GM12878 (cell line): ENCODE measurements around the gene ANTKMT. TPM values are rescaled to one million over a fixed set of nuclear protein-coding genes. Genes with fewer than 3 reads are reported as not detected.

Experiments
- ATAC-seq: fragments of 200-7000 bp; cut with Tn5 transposase; 3 replicates; pipeline ENCODE4 v1.9.1; 2020; ENCODE audit warnings: mild to moderate bottlenecking, moderate library complexity
- BruUV-seq: library from RNA; stranded (reverse); fragments of 400-500 nt; replicated peaks from 2 replicates; lab custom pipeline; 2021; lab: Mats Ljungman, UMichigan
- CTCF ChIA-PET: fragments of 300-600 bp; sonication (Branson Sonifier 250); formaldehyde crosslinking; extraction: SDS; loops from one replicate; lab custom pipeline; 2021; ENCODE audit warnings: inconsistent platforms; lab: Yijun Ruan, JAX
- POLR2A ChIA-PET: fragments of 350-600 bp; formaldehyde crosslinking; extraction: SDS; loops from one replicate; lab custom pipeline; 2021; ENCODE audit warnings: inconsistent platforms; lab: Charles Lee
- RAD21 ChIA-PET: fragments of 300-600 bp; sonication (Branson Sonifier 250); formaldehyde crosslinking; loops from one replicate; lab custom pipeline; 2023; ENCODE audit warnings: antibody characterized with exemption; ENCODE audit not compliant: unreplicated experiment; lab: Charles Lee
- SMC1A ChIA-PET: fragments of 300-600 bp; sonication (Branson Sonifier 250); formaldehyde crosslinking; loops from one replicate; lab custom pipeline; 2023; ENCODE audit not compliant: unreplicated experiment, uncharacterized antibody; lab: Charles Lee
- DNase-seq: peaks from one replicate; pipeline ENCODE4 v3.0.0-alpha.2; 2011; ENCODE audit warnings: low read depth, low spot score
- FAIRE-seq: peaks from 3 replicates; lab custom pipeline; 2011; peaks lifted over from hg19 to GRCh38; lab: Jason Lieb, UNC
- H2AFZ ChIP-seq: 2 replicates; pipeline ENCODE4 v1.6.0; 2011; ENCODE audit warnings: low read depth, low read length, control low read depth; ENCODE audit not compliant: control insufficient read depth
- H3K27ac ChIP-seq: 2 replicates; pipeline ENCODE4 v1.5.1; 2011; ENCODE audit warnings: control low read depth; ENCODE audit not compliant: control insufficient read depth, insufficient read depth
- H3K27me3 ChIP-seq, 2 experiments: replicated peaks in 1 of 2; 2 replicates each; pipeline versions ENCODE4 v1.6.0 to v1.6.1; 2011; ENCODE audit warnings: low read length in 1 of 2; ENCODE audit not compliant: control insufficient read depth in 2 of 2, insufficient read depth in 2 of 2
- H3K36me3 ChIP-seq, 2 experiments: 2 replicates each; pipeline ENCODE4 v1.5.1; 2011; ENCODE audit warnings: low read length in 1 of 2; ENCODE audit not compliant: control insufficient read depth in 2 of 2, insufficient read depth in 2 of 2
- H3K4me1 ChIP-seq: 2 replicates; pipeline ENCODE4 v1.6.1; 2011; ENCODE audit warnings: mild to moderate bottlenecking, low read length, moderate library complexity, mixed read lengths; ENCODE audit not compliant: control insufficient read depth, insufficient read depth
- H3K4me2 ChIP-seq: 2 replicates; pipeline ENCODE4 v1.6.0; 2011; ENCODE audit warnings: control low read depth; ENCODE audit not compliant: control insufficient read depth, insufficient read depth
- H3K4me3 ChIP-seq: fragments of 200-600 bp; sonication (generic); 2 replicates; pipeline ENCODE4 v1.5.1; 2016
- H3K79me2 ChIP-seq: 2 replicates; pipeline ENCODE4 v1.6.0; 2011; ENCODE audit warnings: low read length; ENCODE audit not compliant: control insufficient read depth, insufficient read depth
- H3K9ac ChIP-seq: 2 replicates; pipeline ENCODE4 v1.8.0; 2011; ENCODE audit warnings: low read length, control low read depth, mixed read lengths; ENCODE audit not compliant: control insufficient read depth, insufficient read depth
- H3K9me3 ChIP-seq: replicated peaks from 3 replicates; pipeline ENCODE4 v1.5.1; 2011; ENCODE audit warnings: mild to moderate bottlenecking, low read length; ENCODE audit not compliant: control insufficient read depth, insufficient read depth
- H4K20me1 ChIP-seq: 2 replicates; pipeline ENCODE4 v1.6.0; 2011; ENCODE audit not compliant: control insufficient read depth, insufficient read depth
- ATF3 ChIP-seq: IDR thresholded peaks from 2 replicates; pipeline ENCODE4 v1.6.1; 2011; ENCODE audit warnings: low read depth, mild to moderate bottlenecking, low read length, moderate library complexity, borderline replicate concordance; ENCODE audit errors: extremely low read depth
- BACH1 ChIP-seq: fragments of 450-650 bp; IDR thresholded peaks from 2 replicates; pipeline ENCODE4 v1.6.1; 2017; ENCODE audit warnings: mild to moderate bottlenecking, borderline replicate concordance
- CEBPZ ChIP-seq: fragments of 150-350 bp; IDR thresholded peaks from 2 replicates; pipeline ENCODE4 v1.6.1; 2016; ENCODE audit warnings: low read depth, low read length
- EZH2 ChIP-seq: IDR thresholded peaks from 2 replicates; pipeline ENCODE4 v1.6.1; 2012; ENCODE audit warnings: low read depth, mild to moderate bottlenecking, control low read depth, inconsistent platforms, low read length, borderline replicate concordance; ENCODE audit not compliant: control insufficient read depth
- GABPA ChIP-seq: IDR thresholded peaks from 2 replicates; pipeline ENCODE4 v1.6.1; 2014; ENCODE audit warnings: antibody characterized with exemption, low read depth, mild to moderate bottlenecking, inconsistent platforms
- NBN ChIP-seq: fragments of 450-650 bp; IDR thresholded peaks from 2 replicates; pipeline ENCODE4 v1.6.1; 2016
- NFYA ChIP-seq: IDR thresholded peaks from 2 replicates; pipeline ENCODE4 v1.6.1; 2011; ENCODE audit warnings: low read depth, mild to moderate bottlenecking, low read length, improper control_type of control experiment, borderline replicate concordance
- RB1 ChIP-seq: fragments of 450-650 bp; formaldehyde crosslinking; IDR thresholded peaks from 2 replicates; pipeline ENCODE4 v1.6.1; 2017; ENCODE audit warnings: mild to moderate bottlenecking, borderline replicate concordance
- SIX5 ChIP-seq: IDR thresholded peaks from 2 replicates; pipeline ENCODE4 v1.6.1; 2011; ENCODE audit warnings: mild to moderate bottlenecking, low read depth, low read length, moderate library complexity; ENCODE audit not compliant: severe bottlenecking
- SMARCA5 ChIP-seq: fragments of 450-650 bp; IDR thresholded peaks from 2 replicates; pipeline ENCODE4 v1.6.1; 2017; ENCODE audit warnings: mild to moderate bottlenecking
- SRF ChIP-seq, 2 experiments: IDR thresholded peaks; 2 replicates each; pipeline ENCODE4 v1.6.1; 2011; ENCODE audit warnings: low read depth in 2 of 2, low read length in 2 of 2, mild to moderate bottlenecking in 1 of 2, moderate library complexity in 1 of 2
- STAT1 ChIP-seq: fragments of 450-650 bp; conservative IDR thresholded peaks from 2 replicates; pipeline ENCODE4 v1.6.1; 2014; ENCODE audit warnings: antibody characterized with exemption, mild to moderate bottlenecking
- TCF12 ChIP-seq: IDR thresholded peaks from 2 replicates; pipeline ENCODE4 v1.6.1; 2011; ENCODE audit warnings: low read depth, mild to moderate bottlenecking, low read length
- ZBTB4 ChIP-seq: fragments of 450-650 bp; formaldehyde crosslinking; IDR thresholded peaks from 2 replicates; pipeline ENCODE4 v1.4.0; 2022; ENCODE audit warnings: mild to moderate bottlenecking, moderate library complexity
- ZNF384 ChIP-seq: IDR thresholded peaks from 2 replicates; pipeline ENCODE4 v1.6.1; 2012; ENCODE audit warnings: low read depth, mild to moderate bottlenecking, low read length, improper control_type of control experiment, borderline replicate concordance
- WGBS: methylation state at CpG from one replicate; pipeline ENCODE4 v1.1.6; 2016; ENCODE audit warnings: low lambda C conversion rate; ENCODE audit not compliant: insufficient replicate concordance, insufficient coverage; ENCODE audit errors: missing lambda C conversion rate; 5-methylcytosine and 5-hydroxymethylcytosine counted together
- in situ Hi-C: fragments of 300-500 bp; cut with MboI; formaldehyde crosslinking; loops from 9 replicates; pipeline ENCODE4 v1.14.3; 2018; ENCODE audit warnings: mixed read lengths
- intact Hi-C: fragments of 100-400 bp; cut with micrococcal nuclease; formaldehyde crosslinking; loops from one replicate; pipeline ENCODE4 v1.14.2; 2022; ENCODE audit not compliant: unreplicated experiment
- polyA plus RNA-seq, 11 experiments: library from polyadenylated mRNA; depleted of rRNA in 4 of 11; unstranded in 6 of 11; stranded (reverse) in 5 of 11; fragments of >200 nt; fragmentation: Nextera tagmentation in 4 of 11; fragmentation: Illumina TruSeq in 1 of 11; extraction: Ambion mirVana in 4 of 11; extraction: Trizol in 1 of 11; gene quantifications; 1 replicate in 1 of 11; 2 replicates in 10 of 11; pipeline versions ENCODE4 v1.2.1 to v1.2.3, GENCODE V29; 2011 to 2016; ENCODE audit warnings: inconsistent platforms in 2 of 11, missing spikeins in 2 of 11, low read depth in 1 of 11
- total RNA-seq, 4 experiments: library from RNA; depleted of rRNA in 3 of 4; stranded (reverse); fragments of >200 nt in 3 of 4; fragmentation: Illumina TruSeq in 1 of 4; extraction: Trizol in 1 of 4; gene quantifications; 2 replicates each; pipeline versions ENCODE4 v1.2.1 to v1.2.3, GENCODE V29; 2013 to 2021

Gene ANTKMT
- total and polyA plus RNA-seq, 10 of the 15 experiments (the other 5 are each of a cell fraction or from before 2014, with no cell fraction given), result 0.58 to 60.5 (median 25.8) TPM

DNA sequence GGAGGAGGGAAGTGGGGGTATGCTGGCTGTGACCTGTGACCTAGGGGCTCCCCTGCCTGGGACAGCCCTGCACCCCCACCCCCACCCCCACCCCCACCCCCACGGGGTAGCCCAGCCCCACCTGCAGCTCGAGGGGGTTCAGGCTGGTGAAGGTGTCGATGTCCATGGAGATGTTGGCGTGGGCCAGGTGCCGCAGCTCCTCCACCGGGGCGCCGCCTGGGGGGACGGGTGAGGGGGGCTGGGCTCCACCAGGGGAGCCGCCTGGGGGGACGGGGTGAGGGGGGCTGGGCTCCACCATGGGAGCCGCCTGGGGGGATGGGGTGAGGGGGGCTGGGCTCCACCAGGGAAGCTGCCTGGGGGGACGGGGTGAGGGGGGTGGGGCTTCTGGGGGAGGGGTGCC, 49.5 kb downstream of the ANTKMT start:
- Histone ChIP-seq H4K20me1 (no peaks in the 10 kb centered on the region), H3K9me3 (no peaks in the 10 kb centered on the region), H3K4me1 (no peaks in the 10 kb centered on the region), H3K9ac (no peak overlapping the region), H3K4me3 (no peak overlapping the region), H2AFZ (no peak overlapping the region), H3K36me3 (no peaks in the 10 kb centered on the region), H3K79me2 (no peaks in the 10 kb centered on the region), H3K27ac (no peak overlapping the region), H3K27me3 (no peaks in the 10 kb centered on the region), H3K4me2 (no peak overlapping the region)
- ChIA-PET RAD21 (no interaction called here), POLR2A (no interaction called here), CTCF (no interaction called here), SMC1A (no interaction called here)
- FAIRE-seq (no peak), ATAC-seq (no peak), DNase-seq (no peak)
- TF ChIP-seq ZNF384 (no peak), ATF3 (no peak), GABPA (no peak), SMARCA5 (no peak), BACH1 (no peak), STAT1 (no peak), CEBPZ (no peak), NBN (no peak), ZBTB4 (CRISPR knock-in tag) (no peak), EZH2 (no peak), TCF12 (no peak), RB1 (no peak), SIX5 (no peak), SRF (IDR thresholded peaks at IDR 0.05; ENCODE audit: low read depth in 2 of 2, low read length in 2 of 2) (no peak), NFYA (no peak)
- in situ Hi-C loops, result no loop called here
- intact Hi-C loops, result no loop called here
- WGBS, result no CpG with 5 or more reads among the region's 13 CpGs
- BruUV-seq, result no TSS peak
